ENCODE data around the gene DNM3.

- TF ChIP-seq CTCF (tag by site-specific recombination; IDR thresholded peaks at IDR 0.05) (no peak), ZNF24 (tag by site-specific recombination; IDR thresholded peaks at IDR 0.05) (no peak), ZNF121 (tag by site-specific recombination; IDR thresholded peaks at IDR 0.05) (no peak), ZNF416 (tag by site-specific recombination; IDR thresholded peaks at IDR 0.05) (no peak)
Measured at GRCh38 chr1:172277989-172278388, 436.7 kb downstream of the DNM3 start.
